ENCODE measurements around the gene CNOT4.

DNA sequence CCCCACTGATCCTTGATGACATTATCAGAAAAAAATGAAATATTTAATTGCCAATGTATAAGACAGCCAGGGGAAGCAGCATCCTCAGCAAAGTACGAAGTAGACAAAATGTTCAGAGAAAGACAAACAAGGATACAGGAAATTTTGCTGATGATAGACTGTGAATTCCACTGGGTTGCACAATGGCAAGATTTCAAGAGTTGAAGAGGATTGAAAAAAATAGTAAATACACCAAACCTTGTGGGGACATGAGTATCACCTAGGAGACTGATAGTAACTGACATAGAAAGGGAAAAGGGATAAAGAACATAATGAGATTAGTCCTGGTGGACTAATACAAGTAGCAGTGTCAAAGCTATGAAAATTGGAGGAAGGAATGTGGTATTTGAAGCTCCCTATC lies 16.5 kb downstream of the CNOT4 start:
- no peak for TF ChIP-seq CTCF (IDR thresholded peaks at IDR 0.05; ENCODE audit: borderline replicate concordance, extremely low read depth, low read length, poor library complexity, severe bottlenecking)
- TF ChIP-seq EZH2 (IDR thresholded peaks at IDR 0.05; ENCODE audit: borderline replicate concordance, low read depth, low read length, severe bottlenecking) = no peak

Data from DND-41 (cell line).